AG09309 (cell line): Measurements from ENCODE around the gene NPIPB6.
"Not testable (repeated sequence)": the region's sequence is repeated elsewhere in the genome, so short reads cannot be mapped to it uniquely, and the experiment has no call there.

ENCODE experiments used
- DNase-seq: peaks from one replicate; pipeline ENCODE4 v3.0.0-alpha.2; 2010; ENCODE audit warnings: low read depth
- H3K4me3 ChIP-seq: 2 replicates; pipeline ENCODE4 v1.5.1; 2011; ENCODE audit warnings: mild to moderate bottlenecking, low read depth, low read length, moderate library complexity; ENCODE audit not compliant: control insufficient read depth

The NPIPB6 gene

DNA sequence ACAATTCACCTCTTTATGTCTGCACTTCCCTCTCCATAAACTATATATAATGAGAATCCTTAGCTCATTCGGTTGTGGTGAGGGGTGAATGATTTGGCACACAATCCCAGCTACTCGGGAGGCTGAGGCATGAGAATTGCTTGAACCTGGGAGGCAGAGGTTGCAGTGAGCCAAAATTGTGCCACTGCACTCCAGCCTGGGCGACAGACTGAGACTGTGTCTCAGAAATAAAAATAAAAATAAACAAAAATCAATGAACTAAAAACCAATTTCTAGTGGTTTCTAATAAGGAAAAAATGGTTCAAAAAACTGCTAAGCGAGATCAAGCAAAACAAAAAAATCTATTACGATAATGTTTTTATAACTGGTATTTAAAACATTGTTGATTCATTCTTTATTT, at the start of gene NPIPB6:
Gene NPIPB6, minus strand, starts transcription at position 101 of the 400 bp plus-strand sequence. CDS start 686 bp downstream, outside the sequence.
- not testable (repeated sequence) for DNase-seq, H3K4me3 ChIP-seq

DNA sequence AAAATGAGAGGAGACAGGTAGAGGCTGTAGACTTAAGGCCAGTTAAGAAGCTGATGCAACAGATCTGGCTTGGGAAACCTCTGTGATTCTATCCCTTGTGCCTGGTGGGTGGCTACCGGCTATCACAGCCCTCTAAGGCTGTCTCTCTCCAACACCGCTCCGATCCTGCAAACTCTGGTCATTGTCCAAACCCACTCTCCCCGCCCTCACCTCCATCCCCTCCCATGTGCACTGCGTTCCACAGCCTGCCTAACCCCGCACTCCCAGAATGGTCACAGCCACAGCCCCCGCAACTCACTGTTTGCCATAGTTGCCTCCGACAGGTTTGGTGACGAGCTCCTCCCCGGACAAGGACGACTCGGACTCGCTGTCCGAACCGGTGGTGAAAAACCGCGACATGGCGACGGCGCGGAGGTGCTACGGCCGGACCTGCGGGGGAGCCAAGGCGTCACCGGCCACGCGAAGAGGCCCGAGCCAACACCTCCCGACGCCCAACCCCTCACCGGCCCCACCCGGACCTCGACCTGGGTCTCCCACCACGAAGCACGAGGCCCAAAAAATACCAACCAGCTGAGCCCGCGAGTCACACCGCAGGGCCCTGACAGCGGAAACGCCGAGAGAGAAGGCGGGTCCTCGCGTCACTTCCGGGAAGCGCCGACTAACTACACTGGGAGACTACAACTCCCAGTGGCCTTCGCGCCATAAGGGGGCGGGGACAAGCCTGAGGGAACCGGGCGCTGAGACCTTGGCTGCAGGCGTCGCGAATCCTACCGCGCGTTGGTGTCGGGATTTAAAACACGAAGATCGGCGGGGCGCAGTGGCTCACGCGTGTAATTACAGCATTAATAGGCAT, 40.1 kb upstream of the NPIPB6 start, which contains the start of gene EIF3CL:
Gene EIF3CL, minus strand, starts transcription at position 622 of the 853 bp plus-strand sequence. Its CDS starts 223 bp downstream, at position 399.
- peak within 1 kb of the TSS; percentile 32 for H3K4me3 ChIP-seq
- not testable (repeated sequence) for DNase-seq

DNA sequence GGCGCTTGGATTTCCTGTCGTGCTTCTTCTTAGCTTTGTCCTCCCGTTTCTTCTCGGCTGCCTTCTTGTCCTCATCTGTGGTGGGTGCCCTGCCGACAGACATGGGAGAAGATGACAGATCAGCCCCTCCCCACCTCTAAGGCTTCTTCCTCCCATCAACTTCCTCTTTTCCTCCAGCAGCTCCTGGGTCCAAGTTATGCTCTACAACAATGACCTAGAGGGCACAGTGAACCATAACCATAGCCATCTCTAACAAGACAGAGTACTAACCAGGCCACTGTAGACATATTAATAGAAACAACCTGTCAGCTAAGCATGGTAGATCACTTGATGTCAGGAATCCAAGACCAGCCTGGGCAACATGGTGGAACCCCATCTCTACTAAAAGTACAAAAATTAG, 28.7 kb upstream of the NPIPB6 start:
- DNase-seq, H3K4me3 ChIP-seq: not testable (repeated sequence)

DNA sequence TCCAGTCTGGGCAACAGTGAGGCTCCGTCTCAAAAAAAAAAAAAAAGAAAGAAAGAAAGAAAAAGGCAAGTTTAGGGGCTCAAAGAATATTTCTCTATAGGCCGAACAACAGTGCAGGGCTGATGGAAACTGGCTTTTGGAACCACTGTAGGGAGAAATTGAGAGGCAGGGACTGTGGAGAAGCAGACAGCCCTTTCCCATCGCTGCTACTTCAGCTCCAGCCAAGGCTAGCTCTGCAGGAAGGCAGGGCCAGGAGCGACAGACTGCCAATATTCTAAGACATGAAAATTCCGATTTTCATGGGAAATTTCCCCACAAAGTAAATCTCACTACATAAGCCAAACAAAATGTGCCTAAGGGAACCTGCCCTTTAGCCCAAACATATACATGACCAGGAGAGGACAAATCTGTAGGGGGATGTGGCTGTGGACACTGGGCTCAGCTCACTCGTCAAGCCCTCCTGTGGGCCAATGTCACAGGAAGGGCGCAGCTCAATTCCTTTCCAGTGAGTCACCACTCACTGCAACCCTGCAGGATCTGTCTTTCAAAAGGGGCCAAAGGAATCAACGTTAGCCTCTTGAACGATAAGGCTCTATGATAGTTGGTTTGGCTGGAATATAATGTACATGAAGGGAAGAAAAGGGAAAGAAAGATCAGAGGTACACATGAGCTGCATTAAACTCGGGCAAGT, 19.0 kb upstream of the NPIPB6 start:
- DNase-seq, H3K4me3 ChIP-seq: not testable (repeated sequence)

DNA sequence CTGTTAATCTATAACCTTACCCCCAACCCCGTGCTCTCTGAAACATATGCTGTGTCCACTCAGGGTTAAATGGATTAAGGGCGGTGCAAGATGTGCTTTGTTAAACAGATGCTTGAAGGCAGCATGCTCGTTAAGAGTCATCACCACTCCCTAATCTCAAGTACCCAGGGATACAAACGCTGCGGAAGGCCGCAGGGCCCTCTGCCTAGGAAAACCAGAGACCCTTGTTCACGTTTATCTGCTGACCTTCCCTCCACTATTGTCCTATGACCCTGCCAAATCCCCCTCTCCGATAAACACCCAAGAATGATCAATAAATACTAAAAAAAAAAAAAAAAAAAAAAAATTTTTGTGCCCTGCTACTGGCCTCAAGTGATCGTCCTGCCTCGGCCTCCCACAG, 14.5 kb upstream of the NPIPB6 start:
- not testable (repeated sequence) for H3K4me3 ChIP-seq, DNase-seq

DNA sequence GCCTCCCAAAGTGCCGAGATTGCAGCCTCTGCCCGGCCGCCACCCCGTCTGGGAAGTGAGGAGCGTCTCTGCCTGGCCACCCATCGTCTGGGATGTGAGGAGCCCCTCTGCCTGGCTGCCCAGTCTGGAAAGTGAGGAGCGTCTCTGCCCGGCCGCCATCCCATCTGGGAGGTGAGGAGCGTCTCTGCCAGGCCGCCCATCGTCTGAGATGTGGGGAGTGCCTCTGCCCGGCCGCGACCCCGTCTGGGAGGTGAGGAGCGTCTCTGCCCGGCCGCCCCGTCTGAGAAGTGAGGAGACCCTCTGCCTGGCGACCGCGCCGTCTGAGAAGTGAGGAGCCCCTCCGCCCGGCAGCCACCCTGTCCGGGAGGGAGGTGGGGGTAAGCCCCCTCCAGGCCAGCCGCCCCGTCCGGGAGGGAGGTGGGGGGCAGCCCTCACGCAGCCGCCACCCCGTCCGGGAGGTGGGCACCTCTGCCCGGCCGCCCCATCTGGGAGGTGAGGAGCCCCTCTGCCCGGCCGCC, 13.9 kb upstream of the NPIPB6 start:
- not testable (repeated sequence) for DNase-seq, H3K4me3 ChIP-seq

DNA sequence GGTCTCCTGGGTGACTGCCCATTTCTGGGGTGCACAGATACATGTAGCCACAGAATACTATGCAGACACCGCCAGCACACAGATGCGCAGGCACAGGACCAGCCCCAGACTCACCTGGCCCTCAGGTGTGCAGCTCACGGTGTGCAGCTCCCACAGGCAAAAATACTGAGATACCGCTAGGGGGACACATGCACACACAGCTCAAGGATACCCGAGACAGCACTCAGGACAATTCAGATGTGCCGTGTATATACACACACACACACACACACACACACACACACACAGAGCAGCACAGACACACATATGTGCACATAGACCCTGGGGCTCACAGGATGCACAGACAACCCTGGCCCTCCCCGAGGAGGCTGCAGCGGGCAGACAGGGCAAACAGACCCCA, 11.8 kb upstream of the NPIPB6 start:
- not testable (repeated sequence) for H3K4me3 ChIP-seq, DNase-seq

DNA sequence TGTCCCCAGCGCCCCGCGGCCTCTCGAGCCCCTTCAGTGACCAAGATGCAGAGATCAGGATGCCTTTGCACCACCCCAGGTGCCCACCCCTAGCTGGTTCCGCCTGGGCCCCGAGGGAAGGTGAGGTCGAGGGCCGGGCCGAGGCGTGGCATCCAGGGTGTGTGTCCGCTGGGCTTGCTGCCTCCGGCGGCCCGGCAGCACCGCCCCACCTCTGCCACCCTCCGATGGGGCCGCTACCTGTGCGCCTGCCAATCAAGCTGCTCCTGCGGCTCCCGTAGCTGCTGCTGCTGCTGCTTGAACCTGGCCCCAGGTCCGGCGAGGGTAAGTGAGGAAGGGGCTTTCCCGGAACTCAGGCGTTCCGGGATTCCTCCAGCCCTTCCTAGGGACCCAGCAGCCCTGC, 11.0 kb upstream of the NPIPB6 start:
- DNase-seq, H3K4me3 ChIP-seq: not testable (repeated sequence)

DNA sequence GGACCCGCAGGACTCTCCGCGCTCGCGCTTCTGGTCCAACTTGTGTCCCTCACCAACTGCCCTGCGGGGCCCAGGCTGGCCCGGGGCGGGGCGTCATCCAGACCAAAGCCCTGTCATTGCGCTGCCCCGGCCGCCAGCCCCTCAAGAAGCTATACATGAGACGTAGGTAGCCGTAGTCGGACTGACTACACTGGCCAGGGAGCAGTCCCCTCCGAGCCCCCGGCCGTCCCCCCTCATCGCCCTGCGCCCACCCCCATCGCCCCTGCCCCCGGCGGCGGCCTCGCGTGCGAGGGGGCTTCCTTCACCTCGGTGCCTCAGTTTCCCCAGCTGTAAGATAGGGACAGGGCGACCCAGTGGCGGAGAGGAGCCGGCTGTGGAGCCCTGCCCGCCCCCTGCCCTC, 4.6 kb upstream of the NPIPB6 start:
- H3K4me3 ChIP-seq, DNase-seq: not testable (repeated sequence)

DNA sequence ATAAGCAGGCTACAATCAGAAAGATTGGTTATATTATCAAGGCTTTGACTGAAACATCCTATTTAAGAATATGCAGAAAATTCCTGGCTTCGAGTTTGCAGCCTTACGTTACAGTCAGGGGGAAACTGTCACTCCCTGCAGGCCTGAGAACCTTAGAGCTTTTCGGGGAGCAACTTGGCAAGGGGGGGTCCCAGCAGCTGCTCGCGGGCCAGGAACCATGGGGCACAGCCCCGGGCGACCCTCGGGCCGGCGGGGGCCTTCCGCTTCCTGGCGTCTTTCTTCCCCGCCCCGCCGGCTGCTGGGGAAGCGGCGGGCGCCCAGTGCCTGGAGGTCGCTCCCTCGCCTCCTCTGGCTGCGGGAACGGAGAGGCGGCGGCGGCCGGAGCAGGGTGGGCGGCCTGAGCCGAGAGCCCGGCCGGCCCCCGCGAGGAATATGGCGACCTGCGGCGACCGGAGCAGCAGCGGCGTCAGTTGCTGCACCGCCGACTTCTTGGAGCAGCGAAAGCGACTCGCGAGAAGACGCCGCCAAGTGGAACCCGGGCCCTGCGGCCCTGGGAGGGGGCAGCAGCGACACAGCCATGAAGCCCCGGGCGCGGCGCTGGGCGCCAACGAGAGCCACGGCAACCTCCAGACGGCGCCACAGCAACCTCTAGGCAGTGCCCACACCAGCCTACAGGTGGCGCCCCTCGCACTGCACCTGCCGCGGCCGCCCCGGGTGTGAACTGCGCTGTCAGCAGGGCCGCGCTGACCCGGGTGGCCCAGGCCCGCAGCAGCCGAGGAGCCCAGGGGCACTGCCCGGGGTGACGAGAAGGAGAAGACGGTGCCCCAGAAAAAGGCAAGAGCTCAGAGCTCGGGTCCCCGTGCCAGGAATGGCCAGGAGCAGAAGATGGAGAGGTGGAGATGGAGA, 1.2 kb upstream of the NPIPB6 start:
- not testable (repeated sequence) for H3K4me3 ChIP-seq, DNase-seq

DNA sequence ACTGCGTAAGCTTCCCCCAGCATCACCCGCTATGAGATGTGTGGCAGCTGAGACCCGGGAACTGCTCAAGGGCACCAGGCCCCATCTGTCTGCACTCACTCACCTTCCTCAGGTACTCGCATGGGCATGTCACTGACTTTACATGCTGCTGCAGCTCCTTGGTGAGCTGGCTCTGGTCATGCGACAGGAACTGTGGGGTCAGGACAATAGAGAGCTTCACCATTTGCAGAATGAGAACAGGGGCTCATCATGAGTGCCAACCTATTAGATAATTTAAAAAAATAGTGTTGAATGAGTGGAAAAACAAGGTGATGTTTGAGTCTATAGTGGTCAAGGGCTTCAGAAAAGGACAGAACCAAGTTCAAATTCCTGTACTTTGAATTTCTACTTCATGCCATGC, 708 bp downstream of the NPIPB6 start:
- DNase-seq, H3K4me3 ChIP-seq: not testable (repeated sequence)

DNA sequence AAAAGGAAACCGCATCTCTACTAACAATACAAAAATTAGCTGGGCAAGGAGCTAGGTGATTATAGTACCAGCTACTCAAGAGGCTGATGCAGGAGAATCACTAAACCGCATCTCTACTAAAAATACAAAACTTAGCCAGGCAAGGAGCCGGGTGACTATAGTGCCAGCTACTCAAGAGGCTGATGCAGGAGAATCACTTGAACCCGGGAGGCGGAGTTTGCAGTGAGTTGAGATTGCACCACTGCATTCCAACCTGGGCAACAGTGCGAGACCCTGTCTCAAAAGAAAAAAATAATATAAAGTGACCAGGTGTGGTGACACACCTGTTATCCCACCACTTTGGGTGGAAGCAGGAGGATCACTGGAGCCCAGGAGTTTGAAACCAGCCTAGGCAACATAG, 25.1 kb downstream of the NPIPB6 start:
- DNase-seq, H3K4me3 ChIP-seq: not testable (repeated sequence)

DNA sequence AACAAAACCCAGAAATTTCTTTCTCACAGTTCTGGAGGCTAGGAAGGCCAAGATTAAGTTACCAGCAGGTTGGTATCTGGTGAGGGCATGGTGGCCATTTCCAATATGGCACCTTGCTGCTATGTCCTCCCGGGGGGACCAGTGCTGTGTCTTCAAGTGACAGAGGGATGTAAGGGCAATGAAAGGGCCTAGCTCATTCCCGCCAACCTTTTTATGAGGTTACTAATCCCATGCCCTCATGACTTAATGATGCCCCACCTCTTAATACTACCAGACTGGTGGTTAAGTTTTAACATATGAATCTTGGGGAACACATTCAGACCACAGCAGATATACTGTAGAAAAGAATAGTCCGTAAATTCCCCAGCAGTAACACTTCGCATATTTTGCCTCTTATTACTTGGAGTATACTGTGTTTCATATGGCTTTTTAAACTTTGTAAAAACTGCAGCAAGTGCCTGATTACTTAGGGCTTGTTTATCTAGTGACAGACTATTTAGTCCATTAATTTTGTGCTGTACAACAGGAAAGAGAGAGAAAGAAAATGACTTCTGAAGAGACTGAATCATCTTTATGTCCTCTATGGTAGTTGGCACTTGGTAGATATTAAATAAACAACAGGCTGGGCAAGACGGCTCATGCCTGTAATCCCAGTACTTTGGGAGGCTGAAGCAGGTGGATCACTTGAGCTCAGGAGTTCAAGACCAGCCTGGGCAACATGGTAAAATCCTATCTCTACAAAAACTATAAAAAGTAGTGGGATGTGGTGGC, 26.2 kb downstream of the NPIPB6 start:
- not testable (repeated sequence) for H3K4me3 ChIP-seq

DNA sequence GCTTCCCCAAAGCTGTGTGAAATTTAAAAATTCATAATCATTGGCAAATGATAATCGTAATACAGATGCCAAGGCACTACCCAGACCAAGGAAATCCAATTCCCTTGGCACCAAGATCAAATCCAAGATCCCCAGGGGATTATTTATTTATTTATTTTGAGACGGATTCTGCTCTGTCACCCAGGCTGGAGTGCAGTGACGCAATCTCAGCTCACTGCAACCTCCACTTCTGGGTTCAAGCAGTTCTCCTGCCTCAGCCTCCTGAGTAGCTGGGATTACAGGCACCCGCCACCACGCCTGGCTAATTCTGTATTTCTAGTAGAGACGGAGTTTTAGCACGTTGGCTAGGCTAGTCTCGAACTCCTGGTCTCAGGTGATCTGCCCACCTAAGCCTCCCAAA, 27.6 kb downstream of the NPIPB6 start:
- not testable (repeated sequence) for DNase-seq

More for the DNA sequence above, 26.2 kb downstream of the NPIPB6 start:
- not testable (repeated sequence) for DNase-seq

DNA sequence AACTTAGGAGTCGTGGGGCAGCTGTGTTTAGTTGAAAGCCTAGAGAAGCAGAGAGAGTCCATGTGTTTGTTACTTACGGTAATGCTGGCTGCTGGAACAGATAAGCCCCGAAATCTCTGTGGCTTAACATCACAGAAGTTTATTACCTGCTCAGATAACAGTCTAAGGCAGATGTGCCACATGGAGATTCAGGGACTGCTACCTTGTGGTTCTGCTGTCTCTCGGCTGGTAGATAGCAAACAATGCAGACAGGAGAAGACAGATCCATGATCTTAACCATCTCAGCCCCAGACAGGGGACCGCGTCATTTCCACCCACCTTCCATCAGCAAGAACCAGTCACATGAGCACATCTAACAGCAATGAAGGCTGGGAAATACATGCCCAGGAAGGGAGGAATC, 30.7 kb downstream of the NPIPB6 start:
- DNase-seq, H3K4me3 ChIP-seq: not testable (repeated sequence)

More for the DNA sequence above, 27.6 kb downstream of the NPIPB6 start:
- not testable (repeated sequence) for H3K4me3 ChIP-seq

DNA sequence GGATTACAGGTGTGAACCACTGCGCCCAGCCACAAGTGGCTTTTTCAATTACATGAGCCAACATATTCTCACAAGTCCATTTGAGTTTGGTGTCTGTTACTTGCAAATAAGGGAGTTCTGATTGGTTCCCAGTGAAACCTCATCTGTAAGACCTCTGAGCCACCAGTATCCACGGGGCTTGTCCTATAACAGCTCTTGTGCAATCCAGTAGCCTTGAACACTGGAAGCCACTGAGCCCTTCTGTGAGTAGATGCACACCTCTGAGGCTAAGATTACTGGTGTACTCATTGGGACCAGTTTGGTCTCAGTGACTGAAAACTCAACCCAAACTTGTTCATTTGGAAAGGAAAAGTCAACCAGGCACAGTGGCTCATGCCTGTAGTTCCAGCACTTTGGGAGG, 32.3 kb downstream of the NPIPB6 start:
- not testable (repeated sequence) for H3K4me3 ChIP-seq, DNase-seq

DNA sequence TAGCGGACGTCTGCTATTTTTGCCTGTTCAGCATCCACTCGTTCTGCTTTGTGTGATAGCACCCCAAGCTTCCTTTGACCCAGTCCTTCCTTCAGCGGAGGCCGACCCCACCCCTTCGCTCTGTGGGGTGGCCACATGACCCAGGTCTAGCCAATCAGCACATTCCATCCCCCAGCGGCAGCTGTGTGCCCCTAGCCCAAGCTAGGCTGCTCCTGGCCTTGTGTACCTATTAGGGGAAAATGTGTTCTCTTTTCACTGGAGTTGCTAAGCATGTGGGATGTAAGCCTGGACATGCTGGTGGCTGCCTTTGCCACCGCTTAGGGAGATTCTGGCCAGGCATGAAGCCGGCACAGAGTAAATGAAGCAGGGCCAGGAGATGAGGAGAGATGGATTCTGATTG, 33.1 kb downstream of the NPIPB6 start:
- DNase-seq, H3K4me3 ChIP-seq: not testable (repeated sequence)
